HG03442 (cell line): ENCODE measurements around the gene RHOG.

Experiments used
- ATAC-seq: cut with Tn5 transposase; IDR thresholded peaks from one replicate; pipeline ENCODE4 v1.9.1; 2021; ENCODE audit warnings: mild to moderate bottlenecking, moderate library complexity; ENCODE audit not compliant: unreplicated experiment

RHOG gene

DNA sequence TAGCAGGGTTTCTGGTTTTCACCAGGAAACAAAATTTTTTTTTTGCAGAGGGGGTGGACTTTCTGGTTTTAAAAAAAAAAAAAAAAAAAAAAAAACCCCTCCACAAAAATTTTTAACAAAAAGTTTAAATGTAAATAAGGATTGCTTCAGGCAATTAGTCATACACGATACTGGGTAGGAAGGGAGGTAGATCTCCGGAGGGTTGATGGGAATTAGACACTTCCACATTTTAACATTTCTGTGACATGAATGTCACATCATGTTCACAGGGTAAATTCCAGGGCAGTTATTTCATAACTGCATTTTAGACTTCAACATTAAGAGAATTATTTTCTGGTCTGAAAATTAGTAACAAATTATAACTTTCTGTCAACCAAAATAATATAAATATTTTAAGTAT lies 59.3 kb downstream of the RHOG start:
- ATAC-seq: no peak
